Type B pancreatic cell (in vitro differentiated cells): ENCODE measurements around the gene FKBP1B. TPM values are rescaled to one million over a fixed set of nuclear protein-coding genes. Genes with fewer than 3 reads are reported as not detected.

ENCODE experiments used
- DNase-seq: peaks from one replicate; pipeline ENCODE4 v3.0.0; 2021; ENCODE audit warnings: mixed read lengths; ENCODE audit not compliant: unreplicated experiment; ENCODE audit errors: extremely low spot score
- H3K27ac Mint-ChIP-seq: 2 replicates; pipeline ENCODE4 v1.8.0; 2021; ENCODE audit warnings: mild to moderate bottlenecking, mixed read lengths
- H3K27me3 Mint-ChIP-seq: 2 replicates; pipeline ENCODE4 v1.8.0; 2021; ENCODE audit warnings: mixed read lengths
- H3K36me3 Mint-ChIP-seq: 2 replicates; pipeline ENCODE4 v1.8.0; 2021; ENCODE audit warnings: mixed read lengths
- H3K4me1 Mint-ChIP-seq: one replicate; pipeline ENCODE4 v1.8.0; 2021; ENCODE audit warnings: mixed read lengths; ENCODE audit not compliant: unreplicated experiment
- H3K4me3 Mint-ChIP-seq: 2 replicates; pipeline ENCODE4 v1.8.0; 2021; ENCODE audit warnings: mild to moderate bottlenecking, mixed read lengths
- H3K9me3 Mint-ChIP-seq: 2 replicates; pipeline ENCODE4 v1.8.0; 2021; ENCODE audit warnings: mixed read lengths
- CTCF ChIP-seq: fragments of 200-600 bp; sonication (generic); conservative IDR thresholded peaks from 2 replicates; pipeline ENCODE4 v1.5.0; 2021; ENCODE audit warnings: antibody characterized with exemption, mild to moderate bottlenecking
- total RNA-seq: library from RNA; stranded (reverse); gene quantifications from 2 replicates; pipeline ENCODE4 v1.2.1, GENCODE V29; 2021; ENCODE audit warnings: low replicate concordance

The FKBP1B gene
- total RNA-seq, 1 donor from 2014 or later = 23.0 TPM

GRCh38 chr2:24058564-24059271 is 9.2 kb downstream of the FKBP1B start:
- H3K9me3 Mint-ChIP-seq = no peaks in the 10 kb centered on the region
- no peaks in the 10 kb centered on the region for H3K36me3 Mint-ChIP-seq
- TF ChIP-seq CTCF = peak; percentile 19
- no peaks in the 10 kb centered on the region for H3K27me3 Mint-ChIP-seq
- DNase-seq = no peak
- no peaks in the 10 kb centered on the region for H3K4me1 Mint-ChIP-seq
- H3K27ac Mint-ChIP-seq = no peak overlapping the region
- H3K4me3 Mint-ChIP-seq = no peak overlapping the region

GRCh38 chr2:24065341-24065740 is 15.8 kb downstream of the FKBP1B start:
- H3K9me3 Mint-ChIP-seq = no peaks in the 10 kb centered on the region
- no peak for DNase-seq
- H3K36me3 Mint-ChIP-seq = peaks cover 8% of the 10 kb centered on the region
- no peak for TF ChIP-seq CTCF
- no peaks in the 10 kb centered on the region for H3K27me3 Mint-ChIP-seq
- no peak overlapping the region for H3K27ac Mint-ChIP-seq
- no peaks in the 10 kb centered on the region for H3K4me1 Mint-ChIP-seq
- H3K4me3 Mint-ChIP-seq = no peak overlapping the region

- Mint-ChIP-seq H3K4me3 (no peak overlapping the region), H3K27ac (no peak overlapping the region), H3K36me3 (peaks cover 26% of the 10 kb centered on the region), H3K4me1 (peaks cover 23% of the 10 kb centered on the region), H3K9me3 (no peaks in the 10 kb centered on the region), H3K27me3 (no peaks in the 10 kb centered on the region)
- no peak for DNase-seq
- no peak for TF ChIP-seq CTCF
Measured at GRCh38 chr2:24072259-24072658, 22.7 kb downstream of the FKBP1B start.

- Mint-ChIP-seq H3K9me3 (no peaks in the 10 kb centered on the region), H3K4me3 (peak overlapping the region; percentile 18), H3K4me1 (peaks cover 31% of the 10 kb centered on the region), H3K27ac (no peak overlapping the region), H3K27me3 (no peaks in the 10 kb centered on the region), H3K36me3 (peaks cover 20% of the 10 kb centered on the region)
- no peak for DNase-seq
- no peak for TF ChIP-seq CTCF
Measured at GRCh38 chr2:24073816-24074215, 24.3 kb downstream of the FKBP1B start.

GRCh38 chr2:24075259-24075658 is 25.7 kb downstream of the FKBP1B start:
- Mint-ChIP-seq H3K27me3 (no peaks in the 10 kb centered on the region), H3K36me3 (peaks cover 24% of the 10 kb centered on the region), H3K9me3 (no peaks in the 10 kb centered on the region), H3K4me1 (peaks cover 31% of the 10 kb centered on the region), H3K4me3 (peak overlapping the region; percentile 97), H3K27ac (peak overlapping the region; percentile 95)
- no peak for TF ChIP-seq CTCF
- DNase-seq = no peak
